GM23248 (cell line): Measurements from ENCODE around the gene TRIO. TPM values are rescaled to one million over a fixed set of nuclear protein-coding genes. Genes with fewer than 3 reads are reported as not detected.

Source experiments
- DNase-seq: peaks from one replicate; pipeline ENCODE4 v3.0.0-alpha.2; 2015
- H2AFZ ChIP-seq: fragments of 200-600 bp; sonication (generic); 2 replicates; pipeline ENCODE4 v1.6.1; 2016; ENCODE audit warnings: antibody characterized with exemption
- H3F3A ChIP-seq: fragments of 200-600 bp; sonication (generic); 2 replicates; pipeline ENCODE4 v1.6.1; 2016; ENCODE audit warnings: mild to moderate bottlenecking, antibody characterized with exemption, mixed run types; ENCODE audit not compliant: insufficient read depth
- H3K27ac ChIP-seq: fragments of 200-600 bp; sonication (generic); 2 replicates; pipeline ENCODE4 v1.5.1; 2016; ENCODE audit warnings: mild to moderate bottlenecking
- H3K27me3 ChIP-seq: fragments of 200-600 bp; sonication (generic); replicated peaks from 2 replicates; pipeline ENCODE4 v1.6.1; 2016; ENCODE audit warnings: mild to moderate bottlenecking; ENCODE audit not compliant: insufficient read depth
- H3K36me3 ChIP-seq: fragments of 200-600 bp; sonication (generic); 2 replicates; pipeline ENCODE4 v1.6.1; 2016; ENCODE audit warnings: low read depth, mild to moderate bottlenecking
- H3K4me1 ChIP-seq: fragments of 200-600 bp; sonication (generic); 2 replicates; pipeline ENCODE4 v1.6.1; 2016; ENCODE audit warnings: mild to moderate bottlenecking; ENCODE audit not compliant: insufficient read depth
- H3K4me2 ChIP-seq: fragments of 200-600 bp; sonication (generic); one replicate; pipeline ENCODE4 v1.6.1; 2016; ENCODE audit warnings: mild to moderate bottlenecking; ENCODE audit not compliant: unreplicated experiment
- H3K4me3 ChIP-seq: fragments of 200-600 bp; sonication (generic); 2 replicates; pipeline ENCODE4 v1.5.1; 2016; ENCODE audit warnings: mild to moderate bottlenecking
- H3K79me2 ChIP-seq: fragments of 200-600 bp; sonication (generic); 2 replicates; pipeline ENCODE4 v1.6.1; 2016; ENCODE audit warnings: mild to moderate bottlenecking; ENCODE audit not compliant: insufficient read depth
- H3K9ac ChIP-seq: fragments of 200-600 bp; sonication (generic); 2 replicates; pipeline ENCODE4 v1.6.1; 2016; ENCODE audit warnings: mild to moderate bottlenecking
- H3K9me2 ChIP-seq: fragments of 200-600 bp; sonication (generic); 2 replicates; pipeline ENCODE4 v1.6.1; 2016; ENCODE audit warnings: mixed run types, mild to moderate bottlenecking, moderate library complexity; ENCODE audit not compliant: insufficient read depth
- H3K9me3 ChIP-seq: fragments of 200-600 bp; sonication (generic); one replicate; pipeline ENCODE4 v1.6.1; 2017; ENCODE audit warnings: low read depth
- H4K20me1 ChIP-seq: fragments of 200-600 bp; sonication (generic); 2 replicates; pipeline ENCODE4 v1.6.0; 2016; ENCODE audit not compliant: insufficient read depth
- EZH2 ChIP-seq: fragments of 200-600 bp; sonication (generic); IDR thresholded peaks from 2 replicates; pipeline ENCODE4 v1.6.1; 2018; ENCODE audit warnings: antibody characterized with exemption, mild to moderate bottlenecking; ENCODE audit not compliant: insufficient read depth, poor library complexity, severe bottlenecking
- EZH2phosphoT487 ChIP-seq: fragments of 200-600 bp; sonication (generic); IDR thresholded peaks from 2 replicates; pipeline ENCODE4 v1.6.1; 2018; ENCODE audit warnings: antibody characterized with exemption, moderate library complexity, mild to moderate bottlenecking, low read depth; ENCODE audit not compliant: insufficient read depth
- WGBS, 2 experiments: methylation state at CpG; one replicate each; pipeline ENCODE4 v1.1.6; 2015 to 2017; ENCODE audit warnings: low lambda C conversion rate in 2 of 2, low coverage in 1 of 2; ENCODE audit errors: missing lambda C conversion rate in 2 of 2; 5-methylcytosine and 5-hydroxymethylcytosine counted together
- in situ Hi-C: fragments of 300-500 bp; cut with MboI; formaldehyde crosslinking; loops from 2 replicates; pipeline ENCODE4 v1.15.0; 2020
- polyA plus RNA-seq: library from polyadenylated mRNA; unstranded; fragments of >200 nt; fragmentation: Nextera tagmentation; extraction: Ambion mirVana; gene quantifications from 2 replicates; pipeline ENCODE4 v1.2.1, GENCODE V29; 2016
- total RNA-seq: library from RNA; depleted of rRNA; stranded (reverse); fragments of >200 nt; shearing (Covaris generic); gene quantifications from 2 replicates; pipeline ENCODE4 v1.2.3, GENCODE V29; 2014

TRIO gene
- total and polyA plus RNA-seq, 2 experiments from 2014 or later = 28.1 to 198 TPM

GRCh38 chr5:14395411-14395810, 252.3 kb downstream of the TRIO start:
- peaks cover 63% of the 10 kb centered on the region for H3K79me2 ChIP-seq
- 97 to 100% methylated on average over 1 of the region's 1 CpG for whole genome bisulfite sequencing, 2 experiments
- no peak for DNase-seq
- H2AFZ ChIP-seq = no peak overlapping the region
- in situ Hi-C loops = loop anchor here (10.0 kb wide), 1 partner anchor 249 kb away; no protein-coding TSS in a partner anchor
- H3K27ac ChIP-seq = no peak overlapping the region
- H3K4me2 ChIP-seq = no peak overlapping the region
- H3K9ac ChIP-seq = no peak overlapping the region
- H3K9me2 ChIP-seq = no peaks in the 10 kb centered on the region
- H3K36me3 ChIP-seq = peaks cover 75% of the 10 kb centered on the region
- H3K4me1 ChIP-seq = peaks cover 40% of the 10 kb centered on the region
- H3K4me3 ChIP-seq = no peak overlapping the region
- TF ChIP-seq EZH2 = no peak
- TF ChIP-seq EZH2phosphoT487 = no peak
- no peaks in the 10 kb centered on the region for H3K9me3 ChIP-seq
- H3K27me3 ChIP-seq = no peaks in the 10 kb centered on the region
- peaks cover 95% of the 10 kb centered on the region for H3F3A ChIP-seq
- H4K20me1 ChIP-seq = no peaks in the 10 kb centered on the region

GRCh38 chr5:14396066-14396465, 252.9 kb downstream of the TRIO start:
- Histone ChIP-seq H3K9me2 (no peaks in the 10 kb centered on the region), H3K4me1 (peaks cover 46% of the 10 kb centered on the region), H4K20me1 (no peaks in the 10 kb centered on the region), H3K36me3 (peaks cover 75% of the 10 kb centered on the region), H3K9me3 (no peaks in the 10 kb centered on the region), H3K27me3 (no peaks in the 10 kb centered on the region), H3K79me2 (peaks cover 66% of the 10 kb centered on the region), H2AFZ (no peak overlapping the region), H3K27ac (no peak overlapping the region), H3K9ac (no peak overlapping the region), H3K4me3 (no peak overlapping the region), H3F3A (peaks cover 95% of the 10 kb centered on the region), H3K4me2 (no peak overlapping the region)
- in situ Hi-C loops = loop anchor here (10.0 kb wide), 1 partner anchor 249 kb away; no protein-coding TSS in a partner anchor
- no peak for DNase-seq
- 92 to 96% methylated on average over 7 of the region's 7 CpGs for WGBS, 2 experiments
- TF ChIP-seq EZH2phosphoT487 (no peak), EZH2 (no peak)

GRCh38 chr5:14396737-14397136, 253.6 kb downstream of the TRIO start:
- in situ Hi-C loops = loop anchor here (10.0 kb wide), 1 partner anchor 248 kb away; no protein-coding TSS in a partner anchor
- Histone ChIP-seq H3K4me1 (peaks cover 53% of the 10 kb centered on the region), H3K9me3 (no peaks in the 10 kb centered on the region), H3K79me2 (peaks cover 66% of the 10 kb centered on the region), H3K9me2 (no peaks in the 10 kb centered on the region), H3K36me3 (peaks cover 74% of the 10 kb centered on the region), H3K4me3 (no peak overlapping the region), H3K27ac (peak overlapping the region; percentile 74), H2AFZ (no peak overlapping the region), H4K20me1 (no peaks in the 10 kb centered on the region), H3K9ac (0 out of 2 replicates have a peak overlapping the region, but pooled peaks have one; percentile 5), H3F3A (peaks cover 95% of the 10 kb centered on the region), H3K4me2 (peak overlapping the region; percentile 36), H3K27me3 (no peaks in the 10 kb centered on the region)
- WGBS, 2 experiments = 86 to 88% methylated on average over 5 of the region's 5 CpGs
- DNase-seq = no peak
- TF ChIP-seq EZH2 (no peak), EZH2phosphoT487 (no peak)

- peak; percentile 79 for DNase-seq
- Histone ChIP-seq H3K27ac (peak overlapping the region; percentile 74), H3K36me3 (peaks cover 73% of the 10 kb centered on the region), H3K9me3 (no peaks in the 10 kb centered on the region), H3K4me3 (no peak overlapping the region), H4K20me1 (no peaks in the 10 kb centered on the region), H3K4me1 (peaks cover 60% of the 10 kb centered on the region), H3K4me2 (peak overlapping the region; percentile 36), H3K9me2 (no peaks in the 10 kb centered on the region), H3F3A (peaks cover 95% of the 10 kb centered on the region), H2AFZ (no peak overlapping the region), H3K27me3 (no peaks in the 10 kb centered on the region), H3K79me2 (peaks cover 66% of the 10 kb centered on the region), H3K9ac (peak overlapping the region; percentile 10; the same call in 1 of the 2 replicates)
- in situ Hi-C loops = loop anchor here (10.0 kb wide), 1 partner anchor 247 kb away; no protein-coding TSS in a partner anchor
- 76 to 77% methylated on average over 3 of the region's 3 CpGs for WGBS, 2 experiments
- no peak for TF ChIP-seq EZH2phosphoT487
- no peak for TF ChIP-seq EZH2
These were observed 254.6 kb downstream of the TRIO start for GRCh38 chr5:14397717-14398116.
